Spleen (tissue), 11 donors: ENCODE results near the gene LMO2. TPM values are rescaled to one million over a fixed set of nuclear protein-coding genes. Genes with fewer than 3 reads are reported as not detected.

Source experiments
- DNase-seq: peaks from one replicate; pipeline ENCODE4 v3.0.0-alpha.2; 2020
- H3K27ac ChIP-seq, 8 donors: fragments of 200-600 bp; sonication (generic) in 7 of 8; 1 replicate in 4 of 8; 2 replicates in 4 of 8; pipeline versions ENCODE4 v1.5.0 to v1.8.0; 2016 to 2021; ENCODE audit warnings: inconsistent platforms in 4 of 8, mild to moderate bottlenecking in 4 of 8, moderate library complexity in 1 of 8
- H3K27me3 ChIP-seq, 7 donors: fragments of 200-600 bp; sonication (generic) in 6 of 7; replicated peaks in 1 of 7; 1 replicate in 4 of 7; 2 replicates in 3 of 7; pipeline versions ENCODE4 v1.5.0 to v1.8.0; 2016 to 2021; ENCODE audit warnings: inconsistent platforms in 3 of 7, mild to moderate bottlenecking in 1 of 7
- H3K36me3 ChIP-seq, 6 donors: fragments of 200-600 bp; sonication (generic) in 5 of 6; 1 replicate in 4 of 6; 2 replicates in 2 of 6; pipeline versions ENCODE4 v1.5.0 to v1.8.0; 2016 to 2021; ENCODE audit warnings: inconsistent platforms in 2 of 6
- H3K4me1 ChIP-seq, 6 donors: fragments of 200-600 bp; sonication (generic) in 5 of 6; 1 replicate in 3 of 6; 2 replicates in 3 of 6; pipeline versions ENCODE4 v1.5.0 to v1.8.0; 2016 to 2021; ENCODE audit warnings: inconsistent platforms in 3 of 6
- H3K4me3 ChIP-seq, 8 donors: fragments of 200-600 bp; sonication (generic) in 7 of 8; 1 replicate in 4 of 8; 2 replicates in 4 of 8; pipeline versions ENCODE4 v1.5.0 to v1.8.0; 2016 to 2021; ENCODE audit warnings: inconsistent platforms in 4 of 8, mild to moderate bottlenecking in 4 of 8, moderate library complexity in 2 of 8
- H3K9me3 ChIP-seq, 8 donors: fragments of 200-600 bp; sonication (generic) in 7 of 8; 1 replicate in 4 of 8; 2 replicates in 4 of 8; pipeline versions ENCODE4 v1.5.0 to v1.8.0; 2016 to 2021; ENCODE audit warnings: inconsistent platforms in 4 of 8
- POLR2A ChIP-seq, 3 donors: fragments of 450-650 bp; IDR thresholded peaks; one replicate each; pipeline ENCODE4 v1.5.1; 2017; ENCODE audit warnings: antibody characterized with exemption in 3 of 3, mild to moderate bottlenecking in 1 of 3
- POLR2AphosphoS5 ChIP-seq, 3 donors: sonication (generic); formaldehyde crosslinking; IDR thresholded peaks; one replicate each; pipeline ENCODE4 v1.5.1; 2017; ENCODE audit warnings: antibody characterized with exemption in 3 of 3
- WGBS, 5 donors: extraction: QIAGEN DNeasy Blood & Tissue Kit in 3 of 5; methylation state at CpG; one replicate each; pipeline versions ENCODE4 v1.1.5 to v1.1.7; 2013 to 2018; 5-methylcytosine and 5-hydroxymethylcytosine counted together
- intact Hi-C: fragments of 100-400 bp; cut with DNase I; formaldehyde crosslinking; loops from one replicate; pipeline ENCODE4 v1.15.0; 2023; ENCODE audit warnings: low total_unique reads
- polyA plus RNA-seq, 3 donors: library from polyadenylated mRNA; stranded (reverse); fragments of 200-250 nt; gene quantifications; one replicate each; pipeline ENCODE4 v1.2.1, GENCODE V29; 2013
- total RNA-seq, 7 donors: library from RNA; depleted of rRNA in 3 of 7; stranded (reverse); fragments of >200 nt in 3 of 7; fragmentation: NEBNext Ultra II Directional in 4 of 7; extraction: Animal tissue kit (Norgen Biotek cat#: 25700) in 4 of 7; gene quantifications; one replicate each; pipeline versions ENCODE4 v1.1.0 to v1.2.1, GENCODE V29; 2016 to 2021
- TF ChIP-seq, protein P1 (sequence below), 11 experiments: fragments of 200-600 bp in 7 of 11; fragments of 450-650 bp in 4 of 11; sonication (generic) in 4 of 11; IDR thresholded peaks in 8 of 11; conservative IDR thresholded peaks in 3 of 11; 1 replicate in 7 of 11; 2 replicates in 4 of 11; pipeline versions ENCODE4 v1.4.0 to v1.8.0; 2016 to 2021; ENCODE audit warnings: antibody characterized with exemption in 11 of 11, inconsistent platforms in 4 of 11, mild to moderate bottlenecking in 1 of 11
- donor health status: healthy with polysubstance abuse.
- donor health status: DM: no; HTN: no; CAD: no; lungs with moderate emphysema.
- donor health status: DM: no; HTN: no; CAD: no.
- donor health status: Bipolar disorder and iron deficiency.
- donor health status: healthy.
- donor health status: DM: no; HTN: no; CAD: no.
- donor health status: DM: yes; HTN: yes; CAD: no.

Gene LMO2
- total and polyA plus RNA-seq, 10 donors, result 36.0 to 79.4 (median 61.5) TPM

DNA sequence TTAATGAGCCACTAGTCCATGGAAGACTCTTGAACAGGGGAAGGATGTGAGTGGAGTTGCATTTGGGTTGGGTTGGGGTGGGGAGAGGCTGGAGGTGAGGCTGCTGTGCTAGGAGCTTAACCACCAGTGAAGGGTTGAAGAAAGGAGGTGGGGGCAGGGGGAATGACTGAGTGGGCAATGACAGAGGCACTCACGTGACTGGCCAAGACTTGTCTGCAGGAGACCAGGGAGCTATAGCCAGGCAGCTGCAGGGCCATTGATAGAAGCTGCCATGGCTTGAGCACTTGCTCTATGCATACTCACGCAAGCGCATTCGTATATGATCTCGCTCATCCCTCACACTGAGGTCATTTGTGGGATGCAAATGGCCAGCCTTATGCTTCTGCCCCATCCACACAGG is 4.0 kb downstream of the LMO2 start:
- intact Hi-C loops, result no loop called here
- no peak overlapping the region for H3K4me3 ChIP-seq
- 85 to 94% (median 91%) methylated on average over 5 of the region's 5 CpGs for WGBS, 5 donors
- TF ChIP-seq POLR2A (IDR thresholded peaks at IDR 0.05), result no peak
- DNase-seq, result no peak
- no peaks in the 10 kb centered on the region for H3K9me3 ChIP-seq
- no peaks in the 10 kb centered on the region for H3K36me3 ChIP-seq
- H3K27me3 ChIP-seq, result no peaks in the 10 kb centered on the region
- H3K4me1 ChIP-seq, result peaks cover 1 to 53% (median 14%) of the 10 kb centered on the region in 6 donors
- H3K27ac ChIP-seq, result no peak overlapping the region

DNA sequence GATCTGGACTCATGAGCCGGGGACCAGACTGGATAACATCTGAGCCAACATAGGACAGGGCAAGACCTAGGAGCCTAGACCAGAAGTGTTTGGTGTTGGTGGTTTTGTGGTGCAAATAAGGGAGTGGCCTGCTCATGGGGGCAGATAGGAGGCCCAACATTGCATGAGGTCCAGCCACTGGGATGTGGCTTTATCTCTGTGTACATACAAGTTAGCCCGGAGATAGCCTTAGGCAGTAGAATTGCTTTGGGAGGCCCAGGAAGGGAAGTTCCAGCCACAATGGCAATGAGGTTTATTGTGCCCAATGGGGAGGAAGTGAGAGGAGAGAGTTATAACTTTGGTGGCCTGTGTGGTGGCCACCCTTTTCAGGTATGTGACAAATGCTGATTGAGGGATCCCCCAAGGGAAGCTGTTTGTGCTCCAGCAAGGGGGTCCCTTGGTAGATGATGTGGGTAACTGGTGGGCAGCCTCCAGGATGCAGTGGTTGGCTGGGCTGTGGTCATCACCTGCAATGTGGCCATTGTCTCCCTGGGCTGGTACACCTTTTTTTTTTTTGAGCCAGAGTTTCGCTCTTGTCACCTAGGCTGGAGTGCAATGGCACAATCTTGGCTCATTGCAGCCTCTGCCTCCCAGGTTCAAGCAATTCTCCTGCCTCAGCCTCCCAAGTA is 6.4 kb downstream of the LMO2 start:
- Histone ChIP-seq H3K27ac (peak overlapping the region in 2 of 8 donors; percentile 12 to 14), H3K4me1 (peaks cover 0 to 52% (median 13%) of the 10 kb centered on the region in 6 donors), H3K27me3 (peaks cover 0 to 5% (median 0%) of the 10 kb centered on the region in 7 donors), H3K9me3 (no peaks in the 10 kb centered on the region), H3K4me3 (no peak overlapping the region), H3K36me3 (no peaks in the 10 kb centered on the region)
- intact Hi-C loops, result no loop called here
- no peak for DNase-seq
- 60 to 91% (median 66%) methylated on average over 3 of the region's 3 CpGs for WGBS, 5 donors
- TF ChIP-seq, protein P1, sequence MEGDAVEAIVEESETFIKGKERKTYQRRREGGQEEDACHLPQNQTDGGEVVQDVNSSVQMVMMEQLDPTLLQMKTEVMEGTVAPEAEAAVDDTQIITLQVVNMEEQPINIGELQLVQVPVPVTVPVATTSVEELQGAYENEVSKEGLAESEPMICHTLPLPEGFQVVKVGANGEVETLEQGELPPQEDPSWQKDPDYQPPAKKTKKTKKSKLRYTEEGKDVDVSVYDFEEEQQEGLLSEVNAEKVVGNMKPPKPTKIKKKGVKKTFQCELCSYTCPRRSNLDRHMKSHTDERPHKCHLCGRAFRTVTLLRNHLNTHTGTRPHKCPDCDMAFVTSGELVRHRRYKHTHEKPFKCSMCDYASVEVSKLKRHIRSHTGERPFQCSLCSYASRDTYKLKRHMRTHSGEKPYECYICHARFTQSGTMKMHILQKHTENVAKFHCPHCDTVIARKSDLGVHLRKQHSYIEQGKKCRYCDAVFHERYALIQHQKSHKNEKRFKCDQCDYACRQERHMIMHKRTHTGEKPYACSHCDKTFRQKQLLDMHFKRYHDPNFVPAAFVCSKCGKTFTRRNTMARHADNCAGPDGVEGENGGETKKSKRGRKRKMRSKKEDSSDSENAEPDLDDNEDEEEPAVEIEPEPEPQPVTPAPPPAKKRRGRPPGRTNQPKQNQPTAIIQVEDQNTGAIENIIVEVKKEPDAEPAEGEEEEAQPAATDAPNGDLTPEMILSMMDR (IDR thresholded peaks at IDR 0.05 in 8 of 11, conservative IDR thresholded peaks at IDR 0.05 in 3 of 11), result no peak
- TF ChIP-seq POLR2A (IDR thresholded peaks at IDR 0.05) (no peak), POLR2AphosphoS5 (IDR thresholded peaks at IDR 0.05) (no peak)

DNA sequence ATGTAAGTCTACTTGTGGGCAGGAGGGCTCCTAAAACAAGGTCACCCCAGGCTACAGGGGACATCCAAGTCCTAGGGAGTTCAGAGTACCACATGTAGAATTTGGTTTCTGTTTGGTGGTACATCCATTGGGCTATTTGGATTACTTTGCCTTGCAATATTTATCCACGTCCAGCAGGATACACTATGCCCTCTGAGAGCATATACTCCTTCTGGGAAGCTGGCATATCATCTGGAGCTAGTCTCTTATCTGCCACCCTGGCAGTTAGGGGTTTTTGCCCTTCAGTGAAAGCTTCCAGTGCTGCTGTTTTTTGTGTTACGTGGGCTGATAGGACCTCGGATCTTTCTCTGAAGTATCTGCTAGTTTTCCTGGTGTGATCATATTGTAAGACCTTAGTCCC is 7.3 kb downstream of the LMO2 start:
- WGBS, 5 donors, result 71 to 96% (median 94%) methylated on average over 3 of the region's 3 CpGs
- Histone ChIP-seq H3K4me1 (peaks cover 0 to 48% (median 13%) of the 10 kb centered on the region in 6 donors), H3K36me3 (no peaks in the 10 kb centered on the region), H3K9me3 (no peaks in the 10 kb centered on the region), H3K4me3 (no peak overlapping the region), H3K27ac (peak overlapping the region in 1 of 8 donors; percentile 12), H3K27me3 (peaks cover 0 to 5% (median 0%) of the 10 kb centered on the region in 7 donors)
- intact Hi-C loops, result no loop called here
- DNase-seq, result no peak
- TF ChIP-seq POLR2AphosphoS5 (IDR thresholded peaks at IDR 0.05) (no peak), POLR2A (IDR thresholded peaks at IDR 0.05) (no peak)
- TF ChIP-seq, protein P1 (IDR thresholded peaks at IDR 0.05 in 8 of 11, conservative IDR thresholded peaks at IDR 0.05 in 3 of 11), result no peak

DNA sequence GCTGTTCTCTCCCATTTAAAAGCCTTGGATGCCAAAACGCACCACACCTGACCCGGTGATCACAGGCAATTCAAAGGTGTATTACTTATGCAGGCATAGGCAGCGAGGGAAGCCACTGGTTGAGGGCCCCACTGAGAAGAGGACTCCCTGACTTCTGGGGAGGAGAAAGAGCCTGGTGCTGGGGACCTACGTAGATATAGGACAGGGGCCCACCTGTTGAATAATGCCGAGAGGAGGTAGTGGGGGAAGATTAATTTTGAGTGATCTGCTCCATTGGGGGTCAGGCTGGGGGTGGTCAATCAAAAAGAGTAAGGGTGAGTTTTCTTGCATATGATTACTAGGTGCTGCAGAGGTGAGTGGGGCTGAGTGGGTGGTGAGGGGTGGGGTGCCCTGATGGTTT is 7.8 kb downstream of the LMO2 start:
- H3K36me3 ChIP-seq, result no peaks in the 10 kb centered on the region
- peaks cover 0 to 5% (median 0%) of the 10 kb centered on the region in 7 donors for H3K27me3 ChIP-seq
- H3K9me3 ChIP-seq, result no peaks in the 10 kb centered on the region
- peaks cover 0 to 43% (median 13%) of the 10 kb centered on the region in 6 donors for H3K4me1 ChIP-seq
- intact Hi-C loops, result no loop called here
- no peak overlapping the region for H3K4me3 ChIP-seq
- DNase-seq, result no peak
- whole genome bisulfite sequencing, 5 donors, result 90 to 99% (median 92%) methylated on average over 5 of the region's 5 CpGs
- H3K27ac ChIP-seq, result no peak overlapping the region
- TF ChIP-seq POLR2A (IDR thresholded peaks at IDR 0.05) (no peak), POLR2AphosphoS5 (IDR thresholded peaks at IDR 0.05) (no peak)
- TF ChIP-seq, protein P1 (IDR thresholded peaks at IDR 0.05 in 8 of 11, conservative IDR thresholded peaks at IDR 0.05 in 3 of 11), result no peak
